ENCODE measurements around the gene DLX3. TPM values are rescaled to one million over a fixed set of nuclear protein-coding genes. Genes with fewer than 3 reads are reported as not detected.

The DLX3 gene
- total RNA-seq, 1 experiment from 2014 or later: 1.2 TPM

- Histone ChIP-seq H2BK20ac (ENCODE audit: low read depth, low read length, poor library complexity, severe bottlenecking) (no peak overlapping the region), H3K4me2 (ENCODE audit: insufficient read depth, insufficient read length, low read length) (no peak overlapping the region), H3K4me1 (ENCODE audit: insufficient read depth, low read length) (no peaks in the 10 kb centered on the region), H2BK15ac (ENCODE audit: low read depth, low read length) (no peak overlapping the region), H4K91ac (ENCODE audit: insufficient read length, low read depth, low read length) (no peak overlapping the region), H2BK5ac (ENCODE audit: insufficient read length, low read length) (no peak overlapping the region), H2AFZ (ENCODE audit: low read length) (no peak overlapping the region), H3K79me1 (ENCODE audit: insufficient read depth, low read depth, low read length, poor library complexity, severe bottlenecking) (no peaks in the 10 kb centered on the region), H3K23me2 (ENCODE audit: insufficient read length, low read depth, low read length, poor library complexity, severe bottlenecking) (no peaks in the 10 kb centered on the region), H2BK12ac (ENCODE audit: insufficient read length, low read depth, low read length) (no peak overlapping the region), H2BK120ac (ENCODE audit: low read depth, low read length, poor library complexity, severe bottlenecking) (no peak overlapping the region), H3K27ac (ENCODE audit: insufficient read length, low read depth, low read length) (no peak overlapping the region), H3K18ac (ENCODE audit: insufficient read length, low read depth, low read length) (no peak overlapping the region), H4K8ac (replicated peaks; ENCODE audit: insufficient read length, low read depth, low read length) (no peak overlapping the region), H3K14ac (ENCODE audit: insufficient read depth, low read length) (no peak overlapping the region), H3K79me2 (ENCODE audit: insufficient read depth, low read length) (no peaks in the 10 kb centered on the region), H3K56ac (ENCODE audit: insufficient read length, low read depth, low read length) (no peak overlapping the region), H2AK5ac (ENCODE audit: insufficient read length, low read length) (no peak overlapping the region), H3K23ac (ENCODE audit: insufficient read length, low read depth, low read length) (no peak overlapping the region), H3K9ac (ENCODE audit: extremely low read depth, insufficient read length, low read length) (no peak overlapping the region), H3T11ph (ENCODE audit: low read length) (no peak overlapping the region), H3K9me3 (ENCODE audit: control insufficient read depth, low read depth, low read length) (peaks cover 7% of the 10 kb centered on the region), H3K4ac (ENCODE audit: low read depth, low read length) (no peak overlapping the region), H3K27me3 (ENCODE audit: insufficient read depth, low read length) (no peaks in the 10 kb centered on the region), H4K20me1 (ENCODE audit: control insufficient read depth, insufficient read depth, insufficient read length) (no peaks in the 10 kb centered on the region), H4K5ac (ENCODE audit: insufficient read length, low read depth, low read length) (no peak overlapping the region)
- no CpG with 5 or more reads among the region's 1 CpG for WGBS (ENCODE audit: extremely low coverage, insufficient read length, low lambda C conversion rate)
- peaks cover 31% of the 10 kb centered on the region for H3K27me3 Mint-ChIP-seq (ENCODE audit: low read depth)
- H3K4me3 Mint-ChIP-seq: no peak overlapping the region
- no peak overlapping the region for H3K27ac Mint-ChIP-seq
- H3K36me3 Mint-ChIP-seq (ENCODE audit: insufficient read depth in 1 of 3, low read depth in 3 of 3): peaks cover 0 to 8% (median 0%) of the 10 kb centered on the region in 3 experiments; a peak in 2 of 7 replicates
- peaks cover 10% of the 10 kb centered on the region in 2 experiments for H3K9me3 Mint-ChIP-seq
- DNase-seq: no peak
- no peak for TF ChIP-seq CTCF (conservative IDR thresholded peaks at IDR 0.05)
- no peaks in the 10 kb centered on the region for H3K4me1 Mint-ChIP-seq
Measured at GRCh38 chr17:50018909-50019308, 23.9 kb upstream of the DLX3 start.
